GM19239 (cell line): ENCODE measurements around the gene BMI1.
"Not testable (repeated sequence)": the region's sequence is repeated elsewhere in the genome, so short reads cannot be mapped to it uniquely, and the experiment has no call there.

Experiments used
- DNase-seq: peaks from one replicate; pipeline ENCODE4 v3.0.0; 2011; ENCODE audit warnings: low spot score; ENCODE audit not compliant: insufficient read length
- FAIRE-seq: peaks from 2 replicates; lab custom pipeline; 2011; peaks lifted over from hg19 to GRCh38; lab: Jason Lieb, UNC

Gene BMI1

GRCh38 chr10:22320591-22321155, at the start of gene BMI1:
TSS of gene BMI1 (plus strand) at chr10:22321099. CDS start at chr10:22326450, 5,351 bp downstream.
- no peak for FAIRE-seq
- DNase-seq, result peak; percentile 73

GRCh38 chr10:22271786-22272185, 49.1 kb upstream of the BMI1 start:
- DNase-seq, result no peak
- no peak for FAIRE-seq

GRCh38 chr10:22278441-22278782, 42.5 kb upstream of the BMI1 start:
- no peak for FAIRE-seq
- no peak for DNase-seq

- DNase-seq (no peak), FAIRE-seq (no peak)
Measured at GRCh38 chr10:22280078-22280477, 40.8 kb upstream of the BMI1 start.

GRCh38 chr10:22285130-22285529, 35.8 kb upstream of the BMI1 start:
- FAIRE-seq, result no peak
- DNase-seq, result no peak

GRCh38 chr10:22293747-22294404, 27.0 kb upstream of the BMI1 start:
- DNase-seq, result no peak
- no peak for FAIRE-seq

- no peak for FAIRE-seq
Measured at GRCh38 chr10:22294694-22295093, 26.2 kb upstream of the BMI1 start.

GRCh38 chr10:22301193-22301592, 19.7 kb upstream of the BMI1 start:
- DNase-seq, result no peak
- FAIRE-seq, result no peak

More at GRCh38 chr10:22294694-22295093, 26.2 kb upstream of the BMI1 start:
- no peak for DNase-seq

- FAIRE-seq (no peak), DNase-seq (no peak)
Measured at GRCh38 chr10:22303461-22303860, 17.4 kb upstream of the BMI1 start.

- peak; percentile 33 for FAIRE-seq
Measured at GRCh38 chr10:22305721-22306120, 15.2 kb upstream of the BMI1 start.

GRCh38 chr10:22308390-22308789, 12.5 kb upstream of the BMI1 start:
- peak; percentile 82 for FAIRE-seq
- DNase-seq, result no peak

More at GRCh38 chr10:22305721-22306120, 15.2 kb upstream of the BMI1 start:
- DNase-seq, result no peak

- FAIRE-seq (no peak), DNase-seq (no peak)
Measured at GRCh38 chr10:22309180-22310000, 11.5 kb upstream of the BMI1 start.

GRCh38 chr10:22310012-22310411, 10.9 kb upstream of the BMI1 start:
- DNase-seq, result not testable (repeated sequence)

GRCh38 chr10:22310928-22311327, 10.0 kb upstream of the BMI1 start:
- FAIRE-seq (no peak), DNase-seq (no peak)

More at GRCh38 chr10:22310012-22310411, 10.9 kb upstream of the BMI1 start:
- not testable (repeated sequence) for FAIRE-seq

GRCh38 chr10:22314852-22315251, 6.0 kb upstream of the BMI1 start:
- FAIRE-seq (peak; percentile 85), DNase-seq (no peak)

- DNase-seq, result no peak
- peak; percentile 45 for FAIRE-seq
Measured at GRCh38 chr10:22315455-22316285, 5.2 kb upstream of the BMI1 start.

GRCh38 chr10:22316286-22317075, 4.4 kb upstream of the BMI1 start, which contains the start of gene COMMD3:
TSS of gene COMMD3 (plus strand) at chr10:22316388. CDS start at chr10:22316418, 30 bp downstream.
- FAIRE-seq, result peak; percentile 45
- peak; percentile 70 for DNase-seq

GRCh38 chr10:22317076-22317370, 3.9 kb upstream of the BMI1 start:
- no peak for DNase-seq
- peak; percentile 94 for FAIRE-seq

GRCh38 chr10:22317771-22318565, 2.9 kb upstream of the BMI1 start:
- FAIRE-seq, result peak; percentile 70
- no peak for DNase-seq
